K562 (cell line): Measurements from ENCODE around the gene R3HDM2. TPM values are rescaled to one million over a fixed set of nuclear protein-coding genes. Genes with fewer than 3 reads are reported as not detected.

Experiments
- ARID2 ChIP-seq: fragments of 450-650 bp; IDR thresholded peaks from 2 replicates; pipeline ENCODE4 v1.6.1; 2017; ENCODE audit warnings: antibody characterized with exemption, mild to moderate bottlenecking
- CBFB ChIP-seq: sonication (generic); formaldehyde crosslinking; IDR thresholded peaks from 2 replicates; pipeline ENCODE4 v1.4.0; 2020; ENCODE audit warnings: mild to moderate bottlenecking, missing genetic modification reagents
- CCAR2 ChIP-seq: fragments of 200-400 bp; formaldehyde crosslinking; IDR thresholded peaks from 2 replicates; pipeline ENCODE4 v1.6.1; 2017; ENCODE audit warnings: mild to moderate bottlenecking, low read depth, low read length
- DMBX1 ChIP-seq: fragments of 250-450 bp; sonication (Bioruptor Pico); IDR thresholded peaks from 2 replicates; pipeline ENCODE4 v1.8.0; 2022; ENCODE audit warnings: inconsistent platforms, mild to moderate bottlenecking, moderate library complexity, borderline replicate concordance
- ELF4 ChIP-seq: fragments of 450-650 bp; formaldehyde crosslinking; IDR thresholded peaks from 2 replicates; pipeline ENCODE4 v1.4.0; 2022; ENCODE audit warnings: missing genetic modification characterization
- GMEB1 ChIP-seq: fragments of 250-450 bp; sonication (Bioruptor Pico); IDR thresholded peaks from 2 replicates; pipeline ENCODE4 v1.4.0; 2020; ENCODE audit warnings: mild to moderate bottlenecking
- HCFC1 ChIP-seq: IDR thresholded peaks from 2 replicates; pipeline ENCODE4 v1.6.1; 2012; ENCODE audit warnings: low read depth, low read length, improper control_type of control experiment
- KLF13 ChIP-seq: fragments of 450-650 bp; IDR thresholded peaks from 2 replicates; pipeline ENCODE4 v1.6.1; 2016; ENCODE audit warnings: missing genetic modification characterization, low read depth, mild to moderate bottlenecking, missing compliant biosample characterization, moderate library complexity, borderline replicate concordance
- NR2C2 ChIP-seq, 2 experiments: fragments of 200-800 bp in 1 of 2; sonication (Bioruptor generic) in 1 of 2; sonication (generic) in 1 of 2; formaldehyde crosslinking in 1 of 2; IDR thresholded peaks; 2 replicates each; pipeline versions ENCODE4 v1.6.1 to v1.8.0; 2016 to 2022; ENCODE audit warnings: mild to moderate bottlenecking in 1 of 2, missing compliant biosample characterization in 1 of 2, missing genetic modification characterization in 1 of 2, missing genetic modification reagents in 1 of 2
- PHF20 ChIP-seq: fragments of 450-650 bp; IDR thresholded peaks from 2 replicates; pipeline ENCODE4 v1.6.1; 2018; ENCODE audit not compliant: partially characterized antibody
- RUNX1 ChIP-seq: sonication (generic); IDR thresholded peaks from 2 replicates; pipeline ENCODE4 v1.6.1; 2016; ENCODE audit warnings: antibody characterized with exemption, low read depth
- SAFB ChIP-seq: fragments of 200-400 bp; formaldehyde crosslinking; IDR thresholded peaks from 2 replicates; pipeline ENCODE4 v1.6.1; 2017; ENCODE audit warnings: low read depth, low read length, borderline replicate concordance
- THRAP3 ChIP-seq: fragments of 450-650 bp; IDR thresholded peaks from 2 replicates; pipeline ENCODE4 v1.6.1; 2016; ENCODE audit warnings: mild to moderate bottlenecking, inconsistent platforms, borderline replicate concordance
- TSC22D4 ChIP-seq: fragments of 450-650 bp; IDR thresholded peaks from 2 replicates; pipeline ENCODE4 v1.6.1; 2016; ENCODE audit warnings: missing genetic modification characterization, missing biosample characterization, control low read depth
- U2AF1 ChIP-seq: fragments of 200-400 bp; formaldehyde crosslinking; optimal IDR thresholded peaks from 2 replicates; pipeline ENCODE3; 2017; ENCODE audit warnings: mild to moderate bottlenecking, low read depth, low read length, moderate library complexity
- VEZF1 ChIP-seq: fragments of 200-800 bp; sonication (Bioruptor generic); IDR thresholded peaks from 2 replicates; pipeline ENCODE4 v1.6.1; 2017; ENCODE audit warnings: missing genetic modification characterization, missing compliant biosample characterization
- YBX1 ChIP-seq: fragments of 450-650 bp; IDR thresholded peaks from 2 replicates; pipeline ENCODE4 v1.7.1; 2016; ENCODE audit warnings: mild to moderate bottlenecking
- ZBTB17 ChIP-seq: fragments of 450-650 bp; formaldehyde crosslinking; IDR thresholded peaks from 2 replicates; pipeline ENCODE4 v1.4.0; 2020; ENCODE audit warnings: mild to moderate bottlenecking
- ZBTB43 ChIP-seq: sonication (generic); formaldehyde crosslinking; IDR thresholded peaks from 2 replicates; pipeline ENCODE4 v1.8.0; 2023; ENCODE audit warnings: mild to moderate bottlenecking, missing genetic modification reagents
- ZFP36 ChIP-seq: fragments of 150-350 bp; IDR thresholded peaks from 2 replicates; pipeline ENCODE4 v1.6.1; 2018; ENCODE audit warnings: low read length, low read depth; ENCODE audit not compliant: partially characterized antibody
- ZNF175 ChIP-seq: fragments of 200-800 bp; sonication (Bioruptor generic); IDR thresholded peaks from 2 replicates; pipeline ENCODE4 v1.6.1; 2016; ENCODE audit warnings: low read depth, mild to moderate bottlenecking, missing genetic modification characterization, missing compliant biosample characterization
- ZNF274 ChIP-seq: IDR thresholded peaks from 2 replicates; pipeline ENCODE4 v1.6.1; 2011; ENCODE audit warnings: low read depth, mild to moderate bottlenecking, low read length, moderate library complexity, borderline replicate concordance
- ZNF77 ChIP-seq: fragments of 250-450 bp; sonication (Bioruptor Pico); IDR thresholded peaks from 2 replicates; pipeline ENCODE4 v1.5.0; 2020
- polyA plus RNA-seq, 8 experiments: library from polyadenylated mRNA; depleted of rRNA in 4 of 8; stranded (reverse) in 5 of 8; unstranded in 3 of 8; fragments of >200 nt; fragmentation: Nextera tagmentation in 2 of 8; fragmentation: Illumina TruSeq in 1 of 8; extraction: Ambion mirVana in 2 of 8; extraction: Trizol in 1 of 8; gene quantifications; 2 replicates each; pipeline versions ENCODE4 v1.2.1 to v1.2.3, GENCODE V29; 2011 to 2014; ENCODE audit warnings: inconsistent platforms in 1 of 8, missing spikeins in 1 of 8
- total RNA-seq, 7 experiments: library from RNA; depleted of rRNA in 6 of 7; stranded (reverse); fragments of >200 nt in 6 of 7; fragmentation: Illumina TruSeq in 2 of 7; extraction: Trizol in 2 of 7; gene quantifications; 2 replicates each; pipeline versions ENCODE4 v1.2.1 to v1.2.3, GENCODE V29; 2011 to 2021; ENCODE audit warnings: low replicate concordance in 1 of 7

R3HDM2 gene
- total and polyA plus RNA-seq, 9 of the 15 experiments (the other 6 are each of a cell fraction or from before 2014, with no cell fraction given), result 3.3 to 18.8 (median 9.0) TPM

- no peak for TF ChIP-seq CBFB (CRISPR knock-in tag)
- 0 out of 2 replicates have a peak, but pooled peaks have one; percentile 26 for TF ChIP-seq ZBTB17 (CRISPR knock-in tag)
- no peak for TF ChIP-seq THRAP3
- no peak for TF ChIP-seq ZNF77 (CRISPR knock-in tag)
- TF ChIP-seq SAFB, result no peak
- no peak for TF ChIP-seq U2AF1
- TF ChIP-seq ZBTB43, result no peak
- TF ChIP-seq KLF13 (tag), result no peak
- no peak for TF ChIP-seq GMEB1 (CRISPR knock-in tag)
- TF ChIP-seq ZFP36, result peak; percentile 48
- TF ChIP-seq TSC22D4 (tag), result no peak
- no peak for TF ChIP-seq DMBX1 (CRISPR knock-in tag)
- TF ChIP-seq ZNF175 (CRISPR knock-in tag), result no peak
- TF ChIP-seq YBX1, result no peak
- TF ChIP-seq ELF4, result no peak
- TF ChIP-seq HCFC1, result no peak
- TF ChIP-seq NR2C2 (CRISPR knock-in tag; IDR thresholded peaks at IDR 0.05), result no peak
- peak; percentile 47; the same call in 1 of the 2 replicates for TF ChIP-seq NR2C2 (tag; IDR thresholded peaks at IDR 0.05)
- TF ChIP-seq CCAR2, result no peak
- no peak for TF ChIP-seq ZNF274
- peak; percentile 44 for TF ChIP-seq VEZF1
- no peak for TF ChIP-seq ARID2
- TF ChIP-seq RUNX1, result no peak
- no peak for TF ChIP-seq PHF20
Observed at GRCh38 chr12:57235017-57235727, 195.7 kb downstream of the R3HDM2 start (continued).
